AG09309 (cell line): ENCODE results near the gene TBX15.

Source experiments
- DNase-seq: peaks from one replicate; pipeline ENCODE4 v3.0.0-alpha.2; 2010; ENCODE audit warnings: low read depth
- H3K4me3 ChIP-seq: 2 replicates; pipeline ENCODE4 v1.5.1; 2011; ENCODE audit warnings: mild to moderate bottlenecking, low read depth, low read length, moderate library complexity; ENCODE audit not compliant: control insufficient read depth
- TF ChIP-seq, protein P1 (sequence below): IDR thresholded peaks from 2 replicates; pipeline ENCODE4 v1.5.1; 2011; ENCODE audit warnings: mild to moderate bottlenecking, low read depth, low read length, inconsistent platforms; ENCODE audit not compliant: insufficient read depth, control insufficient read depth; ENCODE audit errors: missing control alignments

TBX15 gene

DNA sequence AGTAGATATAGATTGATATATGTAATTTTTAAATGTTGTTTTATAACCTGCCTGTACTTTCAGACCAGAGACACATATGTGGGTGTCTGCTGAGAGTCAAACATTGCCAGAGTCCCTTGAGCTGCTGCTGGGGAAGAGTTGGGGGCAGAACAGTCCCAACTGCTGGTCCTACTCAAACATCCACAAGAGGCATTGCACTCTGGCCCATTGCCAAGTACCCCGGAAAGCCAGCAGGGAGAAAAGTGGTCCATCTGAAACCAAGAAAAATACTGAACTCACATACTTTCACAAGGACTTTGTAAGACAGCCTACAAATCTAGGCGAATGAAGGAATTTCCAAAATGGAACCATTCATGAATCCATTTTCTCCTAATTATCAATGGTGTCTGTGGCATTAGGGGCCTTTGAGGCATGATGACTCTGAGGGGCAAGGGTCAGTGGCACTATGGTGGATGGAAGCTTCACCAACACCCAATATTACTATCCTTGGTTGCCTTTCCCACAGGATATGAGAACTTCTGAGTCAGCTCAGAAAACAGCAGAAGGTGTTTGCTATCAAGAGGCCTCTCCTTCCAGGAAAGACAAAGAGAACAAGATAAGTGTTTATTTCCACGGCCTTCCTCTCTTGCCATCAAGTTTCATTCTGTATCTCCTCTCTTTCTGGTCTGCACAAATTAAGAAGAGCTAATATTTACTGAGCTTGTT, 7.3 kb upstream of the TBX15 start:
- DNase-seq: no peak
- TF ChIP-seq, protein P1, sequence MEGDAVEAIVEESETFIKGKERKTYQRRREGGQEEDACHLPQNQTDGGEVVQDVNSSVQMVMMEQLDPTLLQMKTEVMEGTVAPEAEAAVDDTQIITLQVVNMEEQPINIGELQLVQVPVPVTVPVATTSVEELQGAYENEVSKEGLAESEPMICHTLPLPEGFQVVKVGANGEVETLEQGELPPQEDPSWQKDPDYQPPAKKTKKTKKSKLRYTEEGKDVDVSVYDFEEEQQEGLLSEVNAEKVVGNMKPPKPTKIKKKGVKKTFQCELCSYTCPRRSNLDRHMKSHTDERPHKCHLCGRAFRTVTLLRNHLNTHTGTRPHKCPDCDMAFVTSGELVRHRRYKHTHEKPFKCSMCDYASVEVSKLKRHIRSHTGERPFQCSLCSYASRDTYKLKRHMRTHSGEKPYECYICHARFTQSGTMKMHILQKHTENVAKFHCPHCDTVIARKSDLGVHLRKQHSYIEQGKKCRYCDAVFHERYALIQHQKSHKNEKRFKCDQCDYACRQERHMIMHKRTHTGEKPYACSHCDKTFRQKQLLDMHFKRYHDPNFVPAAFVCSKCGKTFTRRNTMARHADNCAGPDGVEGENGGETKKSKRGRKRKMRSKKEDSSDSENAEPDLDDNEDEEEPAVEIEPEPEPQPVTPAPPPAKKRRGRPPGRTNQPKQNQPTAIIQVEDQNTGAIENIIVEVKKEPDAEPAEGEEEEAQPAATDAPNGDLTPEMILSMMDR: no peak
- no peak overlapping the region for H3K4me3 ChIP-seq

DNA sequence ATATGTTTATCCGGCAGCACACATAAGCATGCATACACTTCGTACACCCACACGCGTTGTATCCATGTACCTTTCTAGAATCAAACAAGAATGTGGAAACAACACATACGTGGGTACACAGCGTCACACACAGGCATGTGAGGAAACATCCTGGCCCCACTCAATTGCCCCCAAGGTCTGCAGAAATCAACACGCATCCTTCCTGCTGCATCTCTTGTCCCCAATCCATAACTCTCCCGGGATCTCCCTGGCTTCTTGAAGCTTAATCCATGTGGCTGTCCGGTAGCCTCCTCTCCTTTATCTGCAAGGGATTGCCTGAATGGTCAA, 5.5 kb upstream of the TBX15 start:
- TF ChIP-seq, protein P1: no peak
- no peak overlapping the region for H3K4me3 ChIP-seq
- no peak for DNase-seq

DNA sequence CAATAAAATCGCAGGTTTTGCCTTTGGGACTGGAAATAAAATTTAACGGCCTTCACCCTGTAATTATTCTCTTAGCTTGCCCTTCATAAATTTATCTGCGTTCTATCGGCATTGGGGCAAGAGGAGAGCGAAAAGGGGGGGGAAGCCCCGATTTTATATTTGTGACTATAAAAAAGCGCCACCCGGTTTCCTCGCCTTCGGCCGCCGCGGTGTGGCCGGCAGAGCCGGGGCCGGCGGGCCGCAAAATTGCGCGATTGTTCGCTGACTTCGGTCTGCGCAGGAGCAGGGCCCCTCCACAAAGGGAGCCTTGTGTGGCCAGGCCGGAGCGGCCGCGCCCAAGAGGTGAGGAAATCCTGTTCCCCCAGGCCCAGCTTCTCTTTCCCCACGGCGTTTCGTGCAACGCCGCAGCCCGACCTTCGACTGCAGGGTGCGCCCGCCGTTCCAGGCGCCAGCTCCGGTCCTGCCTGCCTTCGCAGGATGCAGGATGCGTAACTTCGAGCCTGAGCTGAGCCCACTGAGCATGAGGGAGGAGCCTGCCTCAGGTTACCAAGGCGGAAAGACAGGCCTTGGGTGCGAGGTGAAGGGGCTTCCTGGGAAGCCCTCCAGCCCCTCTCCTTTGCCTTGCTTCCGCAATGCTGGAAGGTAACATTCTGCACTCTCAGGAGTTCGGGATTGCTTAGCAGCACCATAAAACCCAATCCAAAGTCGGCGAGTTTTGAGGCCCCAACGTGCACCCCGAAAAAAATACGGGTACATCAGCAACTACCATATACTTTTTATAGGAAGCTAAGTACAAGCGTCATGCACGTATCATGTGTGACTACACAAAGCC, 4.9 kb upstream of the TBX15 start:
- TF ChIP-seq, protein P1: no peak
- DNase-seq: no peak
- no peak overlapping the region for H3K4me3 ChIP-seq

DNA sequence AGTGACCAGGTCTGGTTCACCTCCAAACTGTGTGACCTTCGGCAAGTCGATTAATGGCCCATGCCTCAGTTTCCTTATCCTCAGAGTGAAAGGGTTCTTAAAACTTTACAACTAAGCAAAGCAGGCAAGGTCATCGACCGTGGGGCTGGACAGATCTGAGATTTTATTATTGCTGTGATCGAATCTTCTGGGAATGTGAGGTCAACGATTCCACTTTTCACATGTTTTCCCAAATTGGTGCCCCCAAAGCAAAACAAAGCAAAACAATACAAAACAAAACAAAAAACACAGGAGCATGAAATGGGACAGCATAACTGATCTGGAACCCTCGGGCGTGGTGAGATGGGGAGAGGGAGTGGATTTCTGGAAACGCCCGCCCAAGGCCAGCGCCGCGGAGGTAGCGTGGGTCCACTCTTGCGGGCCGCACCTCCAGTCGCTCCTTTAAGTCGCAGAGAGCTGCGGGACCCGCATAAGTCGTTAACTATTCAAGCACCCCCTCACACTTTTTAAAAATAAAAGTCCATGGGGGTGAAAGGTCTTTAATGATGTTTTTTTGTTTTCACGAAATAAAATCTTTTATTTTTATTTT, 4.2 kb upstream of the TBX15 start:
- H3K4me3 ChIP-seq: no peak overlapping the region
- DNase-seq: no peak
- TF ChIP-seq, protein P1: no peak

DNA sequence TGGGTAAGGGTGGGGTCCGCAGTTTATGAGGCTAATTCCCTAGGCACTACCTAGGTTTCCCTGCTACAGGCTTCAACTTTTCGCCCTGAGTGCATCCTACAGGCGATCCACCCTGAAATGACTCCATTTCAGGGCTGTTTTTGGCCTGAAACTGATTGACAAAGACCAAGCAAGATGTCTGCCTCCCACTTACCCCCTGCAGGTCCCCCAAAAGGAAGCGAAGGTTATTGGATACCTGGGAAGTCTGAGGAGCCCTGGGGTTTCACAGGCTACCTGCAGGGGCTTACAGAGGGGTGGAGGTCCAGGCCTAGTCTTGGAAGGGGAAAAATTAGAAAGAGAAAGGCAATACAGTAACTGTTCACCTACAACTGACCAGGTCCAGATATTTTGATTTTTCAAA, 3.3 kb upstream of the TBX15 start:
- no peak overlapping the region for H3K4me3 ChIP-seq
- TF ChIP-seq, protein P1: no peak
- DNase-seq: no peak

DNA sequence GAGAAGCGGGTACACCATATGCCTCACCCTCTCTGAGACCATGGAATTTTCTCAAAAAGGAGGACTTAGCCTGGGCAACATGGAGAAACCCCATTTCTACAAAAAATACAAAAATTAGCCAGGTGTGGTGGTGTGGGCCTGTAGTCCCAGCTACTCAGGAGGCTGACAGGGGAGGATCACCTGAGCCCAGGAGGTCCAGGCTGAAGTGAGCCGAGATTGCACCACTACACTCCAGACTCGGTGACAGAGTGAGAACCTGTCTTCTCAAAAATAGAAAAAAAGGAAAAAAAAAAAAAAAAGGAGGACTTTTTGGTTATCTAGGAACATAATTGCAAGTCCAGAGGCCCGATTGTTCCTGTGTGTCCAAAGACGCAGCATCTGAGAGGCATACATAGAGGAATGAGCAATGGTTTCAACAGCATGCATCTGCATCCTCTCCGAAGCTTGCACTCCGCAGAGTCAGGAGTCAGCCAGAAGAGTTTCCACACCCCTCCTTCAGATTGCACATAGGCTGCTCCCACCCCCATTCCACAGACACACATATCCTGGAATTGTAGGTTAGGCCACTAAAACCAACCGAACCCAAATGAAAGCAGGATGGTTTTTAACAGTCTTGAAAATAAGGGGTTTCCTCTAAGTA, 2.5 kb upstream of the TBX15 start:
- H3K4me3 ChIP-seq: no peak overlapping the region
- DNase-seq: no peak
- TF ChIP-seq, protein P1: no peak
